ENCODE results near the gene SETBP1.

SETBP1 gene

GRCh38 chr18:44941516-44941915, 260.8 kb downstream of the SETBP1 start:
- no peak for DNase-seq (ENCODE audit: low spot score)
- in situ Hi-C loops (cut with MboI; ENCODE audit: low sequenced_read_pairs, unreplicated experiment): no loop called here
- TF ChIP-seq CTCF (IDR thresholded peaks at IDR 0.05; ENCODE audit: borderline replicate concordance, control extremely low read depth, extremely low read depth, insufficient read depth, missing control alignments): no peak

GRCh38 chr18:44942073-44942472, 261.4 kb downstream of the SETBP1 start:
- no peak for DNase-seq (ENCODE audit: low spot score)
- TF ChIP-seq CTCF (IDR thresholded peaks at IDR 0.05; ENCODE audit: borderline replicate concordance, control extremely low read depth, extremely low read depth, insufficient read depth, missing control alignments): no peak
- in situ Hi-C loops (cut with MboI; ENCODE audit: low sequenced_read_pairs, unreplicated experiment): no loop called here

- TF ChIP-seq CTCF (IDR thresholded peaks at IDR 0.05; ENCODE audit: borderline replicate concordance, control extremely low read depth, extremely low read depth, insufficient read depth, missing control alignments): no peak
- DNase-seq (ENCODE audit: low spot score): no peak
- in situ Hi-C loops (cut with MboI; ENCODE audit: low sequenced_read_pairs, unreplicated experiment): no loop called here
Measured at GRCh38 chr18:44943311-44943881, 262.7 kb downstream of the SETBP1 start.

GRCh38 chr18:44944461-44944860, 263.8 kb downstream of the SETBP1 start:
- no peak for TF ChIP-seq CTCF (IDR thresholded peaks at IDR 0.05; ENCODE audit: borderline replicate concordance, control extremely low read depth, extremely low read depth, insufficient read depth, missing control alignments)
- in situ Hi-C loops (cut with MboI; ENCODE audit: low sequenced_read_pairs, unreplicated experiment): no loop called here
- DNase-seq (ENCODE audit: low spot score): no peak

GRCh38 chr18:44945888-44946401, 265.3 kb downstream of the SETBP1 start:
- in situ Hi-C loops (cut with MboI; ENCODE audit: low sequenced_read_pairs, unreplicated experiment): no loop called here
- TF ChIP-seq CTCF (IDR thresholded peaks at IDR 0.05; ENCODE audit: borderline replicate concordance, control extremely low read depth, extremely low read depth, insufficient read depth, missing control alignments): no peak
- DNase-seq (ENCODE audit: low spot score): no peak

GRCh38 chr18:44946529-44947113, 265.9 kb downstream of the SETBP1 start:
- in situ Hi-C loops (cut with MboI; ENCODE audit: low sequenced_read_pairs, unreplicated experiment): no loop called here
- TF ChIP-seq CTCF (IDR thresholded peaks at IDR 0.05; ENCODE audit: borderline replicate concordance, control extremely low read depth, extremely low read depth, insufficient read depth, missing control alignments): no peak
- DNase-seq (ENCODE audit: low spot score): no peak

Data from GM13976 (cell line).